OCI-LY7 (cell line): ENCODE measurements around the gene GTF3C1. TPM values are rescaled to one million over a fixed set of nuclear protein-coding genes. Genes with fewer than 3 reads are reported as not detected.

ENCODE experiments used
- BruUV-seq: library from RNA; stranded (reverse); fragments of 400-500 nt; replicated peaks from 2 replicates; lab custom pipeline; 2021; lab: Mats Ljungman, UMichigan
- CTCF ChIA-PET: fragments of 300-600 bp; sonication (Branson Sonifier 250); formaldehyde crosslinking; loops from one replicate; lab custom pipeline; 2022; ENCODE audit warnings: antibody characterized with exemption; ENCODE audit not compliant: unreplicated experiment; lab: Charles Lee
- POLR2A ChIA-PET: fragments of 300-600 bp; sonication (Branson Sonifier 250); formaldehyde crosslinking; loops from one replicate; lab custom pipeline; 2022; ENCODE audit warnings: antibody characterized with exemption; lab: Charles Lee
- DNase-seq: peaks from one replicate; pipeline ENCODE4 v3.0.0-alpha.2; 2015; ENCODE audit warnings: low spot score
- H2AFZ ChIP-seq: fragments of 200-600 bp; sonication (generic), shearing (Covaris generic); 2 replicates; pipeline ENCODE4 v1.6.1; 2014; ENCODE audit warnings: mild to moderate bottlenecking, antibody characterized with exemption, low read length, moderate library complexity
- H3K27ac ChIP-seq: fragments of 200-600 bp; sonication (generic); 2 replicates; pipeline ENCODE4 v1.5.1; 2014; ENCODE audit warnings: mixed run types, low read depth, mild to moderate bottlenecking, moderate library complexity, low read length, inconsistent platforms; ENCODE audit not compliant: poor library complexity, severe bottlenecking
- H3K36me3 ChIP-seq: fragments of 200-600 bp; sonication (generic); 2 replicates; pipeline ENCODE4 v1.6.1; 2014; ENCODE audit warnings: mild to moderate bottlenecking, antibody characterized with exemption, low read length, moderate library complexity, mixed read lengths; ENCODE audit not compliant: insufficient read depth
- H3K4me1 ChIP-seq: fragments of 200-600 bp; sonication (generic); 2 replicates; pipeline ENCODE4 v1.5.1; 2014; ENCODE audit warnings: mild to moderate bottlenecking, low read length; ENCODE audit not compliant: insufficient read depth, poor library complexity, severe bottlenecking
- H3K4me2 ChIP-seq: fragments of 200-600 bp; sonication (generic); 2 replicates; pipeline ENCODE4 v1.6.1; 2014; ENCODE audit warnings: mild to moderate bottlenecking, low read length
- H3K4me3 ChIP-seq: fragments of 200-600 bp; sonication (generic); 2 replicates; pipeline ENCODE4 v1.5.1; 2014; ENCODE audit warnings: mild to moderate bottlenecking, low read depth, low read length; ENCODE audit not compliant: poor library complexity, severe bottlenecking
- H3K79me2 ChIP-seq: fragments of 200-600 bp; sonication (generic); 2 replicates; pipeline ENCODE4 v1.6.1; 2016; ENCODE audit warnings: low read depth, mild to moderate bottlenecking, low read length, moderate library complexity, mixed read lengths; ENCODE audit not compliant: insufficient read depth
- H3K9me2 ChIP-seq: fragments of 200-600 bp; sonication (generic); 2 replicates; pipeline ENCODE4 v1.6.1; 2016; ENCODE audit warnings: mild to moderate bottlenecking, low read length, mixed read lengths; ENCODE audit not compliant: insufficient read depth
- H3K9me3 ChIP-seq: fragments of 200-600 bp; sonication (generic); 2 replicates; pipeline ENCODE4 v1.6.1; 2014; ENCODE audit warnings: mild to moderate bottlenecking, mixed run types, low read length, mixed read lengths
- H4K20me1 ChIP-seq: fragments of 200-600 bp; sonication (generic); 2 replicates; pipeline ENCODE4 v1.6.1; 2014; ENCODE audit warnings: mild to moderate bottlenecking, antibody characterized with exemption, low read length, moderate library complexity, mixed read lengths; ENCODE audit not compliant: insufficient read depth
- EZH2phosphoT487 ChIP-seq: fragments of 200-600 bp; sonication (generic); IDR thresholded peaks from 2 replicates; pipeline ENCODE4 v1.6.1; 2018; ENCODE audit warnings: low read depth, borderline replicate concordance, mild to moderate bottlenecking, mixed run types, antibody characterized with exemption, low read length, moderate library complexity, mixed read lengths
- intact Hi-C: fragments of 100-400 bp; cut with micrococcal nuclease; formaldehyde crosslinking; loops from one replicate; pipeline ENCODE4 v1.10.0; 2022; ENCODE audit not compliant: unreplicated experiment
- total RNA-seq, 2 experiments: library from RNA; depleted of rRNA in 1 of 2; stranded (reverse); fragments of >200 nt in 1 of 2; shearing (Covaris generic) in 1 of 2; gene quantifications; 2 replicates each; pipeline ENCODE4 v1.2.3, GENCODE V29; 2014 to 2022
- TF ChIP-seq, protein P1 (sequence below): fragments of 200-600 bp; sonication (generic); conservative IDR thresholded peaks from 2 replicates; pipeline ENCODE4 v1.5.1; 2014; ENCODE audit warnings: mild to moderate bottlenecking, antibody characterized with exemption, low read length, moderate library complexity, mixed read lengths

The GTF3C1 gene
- total RNA-seq, 2 experiments from 2014 or later: 48.3 to 57.1 TPM

DNA sequence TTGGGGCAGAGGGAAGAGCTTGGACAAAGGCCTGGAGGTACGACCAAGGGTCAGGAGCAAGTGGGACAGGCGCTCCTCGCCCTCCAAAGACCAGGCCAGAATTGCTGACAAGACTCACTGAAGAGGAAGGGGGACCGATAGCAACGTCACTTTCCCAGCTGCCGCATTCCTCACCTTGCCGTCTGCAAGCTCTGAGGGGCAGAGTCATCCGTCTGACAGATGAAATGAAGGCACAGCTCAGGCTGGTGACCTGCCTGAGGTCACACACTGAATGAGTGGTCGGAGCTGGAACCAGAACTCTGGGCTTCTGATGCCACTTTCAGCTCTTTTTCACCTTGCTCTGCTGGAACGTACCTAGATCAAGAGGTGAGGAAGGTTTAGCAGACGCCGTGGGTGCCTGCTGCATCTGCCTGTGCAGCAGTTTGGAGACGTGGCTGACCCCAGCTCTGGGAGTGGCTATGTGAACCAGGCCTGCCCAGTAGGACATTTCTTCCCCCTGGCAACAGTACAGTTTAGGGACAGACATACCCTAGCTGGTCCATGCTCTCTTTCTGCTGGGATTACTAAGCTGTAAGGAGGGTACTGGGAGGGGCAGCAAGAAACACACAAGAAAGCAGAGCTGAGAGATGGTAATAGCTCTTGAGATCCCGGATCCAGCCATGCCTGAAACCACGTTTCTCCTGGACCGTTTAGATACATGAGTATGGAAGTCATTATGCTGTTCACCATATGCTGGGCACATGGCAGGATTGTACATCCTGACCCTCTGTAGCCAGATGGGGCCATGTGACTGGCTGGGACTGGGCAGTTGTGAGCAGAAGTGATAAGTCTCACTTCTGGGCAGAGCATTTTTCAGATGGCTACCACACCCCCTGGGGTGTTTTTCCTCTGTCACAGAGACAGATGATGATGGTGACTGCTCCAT, 96.9 kb downstream of the GTF3C1 start:
- CTCF ChIA-PET: interaction anchor here (0.5 kb wide), 1 partner anchor 198 kb away, joined by 4 read pairs; no protein-coding TSS in a partner anchor
- TF ChIP-seq, protein P1, sequence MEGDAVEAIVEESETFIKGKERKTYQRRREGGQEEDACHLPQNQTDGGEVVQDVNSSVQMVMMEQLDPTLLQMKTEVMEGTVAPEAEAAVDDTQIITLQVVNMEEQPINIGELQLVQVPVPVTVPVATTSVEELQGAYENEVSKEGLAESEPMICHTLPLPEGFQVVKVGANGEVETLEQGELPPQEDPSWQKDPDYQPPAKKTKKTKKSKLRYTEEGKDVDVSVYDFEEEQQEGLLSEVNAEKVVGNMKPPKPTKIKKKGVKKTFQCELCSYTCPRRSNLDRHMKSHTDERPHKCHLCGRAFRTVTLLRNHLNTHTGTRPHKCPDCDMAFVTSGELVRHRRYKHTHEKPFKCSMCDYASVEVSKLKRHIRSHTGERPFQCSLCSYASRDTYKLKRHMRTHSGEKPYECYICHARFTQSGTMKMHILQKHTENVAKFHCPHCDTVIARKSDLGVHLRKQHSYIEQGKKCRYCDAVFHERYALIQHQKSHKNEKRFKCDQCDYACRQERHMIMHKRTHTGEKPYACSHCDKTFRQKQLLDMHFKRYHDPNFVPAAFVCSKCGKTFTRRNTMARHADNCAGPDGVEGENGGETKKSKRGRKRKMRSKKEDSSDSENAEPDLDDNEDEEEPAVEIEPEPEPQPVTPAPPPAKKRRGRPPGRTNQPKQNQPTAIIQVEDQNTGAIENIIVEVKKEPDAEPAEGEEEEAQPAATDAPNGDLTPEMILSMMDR: no peak
- TF ChIP-seq EZH2phosphoT487: no peak
- Histone ChIP-seq H2AFZ (no peak overlapping the region), H3K79me2 (no peaks in the 10 kb centered on the region), H3K4me1 (peaks cover 35% of the 10 kb centered on the region), H3K4me2 (no peak overlapping the region), H3K4me3 (no peak overlapping the region), H3K9me3 (no peaks in the 10 kb centered on the region), H3K9me2 (no peaks in the 10 kb centered on the region), H3K27ac (no peak overlapping the region), H4K20me1 (no peaks in the 10 kb centered on the region), H3K36me3 (peaks cover 18% of the 10 kb centered on the region)
- DNase-seq: peak; percentile 18
- BruUV-seq: no TSS peak
- POLR2A ChIA-PET: interaction anchor here (1.0 to 3.1 kb wide), 3 partner anchors 7 to 97 kb away, joined by 3 to 12 read pairs (median 4); partner anchors contain the start of genes GTF3C1 and KATNIP
- intact Hi-C loops: no loop called here

DNA sequence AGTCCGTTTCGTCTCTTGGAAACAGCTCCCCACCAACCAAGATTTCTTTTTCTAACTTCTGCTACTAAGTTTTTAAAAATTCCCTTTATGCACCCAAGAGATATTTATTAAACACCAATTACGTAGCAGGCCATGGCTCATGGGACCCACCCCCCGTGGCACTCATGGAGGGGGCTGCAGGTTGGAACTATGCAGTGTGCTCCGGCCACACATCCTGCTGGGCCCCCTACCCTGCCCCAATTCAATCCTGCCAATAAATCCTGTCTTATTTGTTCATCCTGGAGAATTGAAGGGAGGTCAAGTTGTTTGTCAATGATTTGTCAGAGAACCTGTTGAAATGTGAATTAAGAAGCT, 99.5 kb downstream of the GTF3C1 start:
- H3K36me3 ChIP-seq: peaks cover 44% of the 10 kb centered on the region
- no peak overlapping the region for H3K4me3 ChIP-seq
- DNase-seq: no peak
- TSS peak; percentile 47 for BruUV-seq
- intact Hi-C loops: loop anchor here (1.0 to 2.0 kb wide), 3 partner anchors 48 to 276 kb away; partner anchors contain the start of gene IL21R
- peaks cover 5% of the 10 kb centered on the region for H3K9me3 ChIP-seq
- no peaks in the 10 kb centered on the region for H3K9me2 ChIP-seq
- no peaks in the 10 kb centered on the region for H4K20me1 ChIP-seq
- peaks cover 27% of the 10 kb centered on the region for H3K4me1 ChIP-seq
- POLR2A ChIA-PET: interaction anchor here (0.5 to 3.1 kb wide), 8 partner anchors 10 to 452 kb away, joined by 3 to 12 read pairs (median 4); no protein-coding TSS in a partner anchor
- peak overlapping the region; percentile 51 for H3K4me2 ChIP-seq
- no peaks in the 10 kb centered on the region for H3K79me2 ChIP-seq
- no peak for TF ChIP-seq EZH2phosphoT487
- TF ChIP-seq, protein P1: no peak
- H2AFZ ChIP-seq: no peak overlapping the region
- H3K27ac ChIP-seq: peak overlapping the region; percentile 48
- CTCF ChIA-PET: interaction anchor here (0.7 to 1.3 kb wide), 2 partner anchors 64 to 271 kb away, joined by 3 to 4 read pairs; no protein-coding TSS in a partner anchor
